GM12892 (cell line): ENCODE data around the gene SORCS2.

Experiments used
- POLR2A ChIP-seq: IDR thresholded peaks from 2 replicates; pipeline ENCODE4 v1.6.1; 2011; ENCODE audit warnings: low read depth, low read length, control low read depth
- POLR2AphosphoS5 ChIP-seq: IDR thresholded peaks from 2 replicates; pipeline ENCODE4 v1.6.1; 2011; ENCODE audit warnings: low read depth, low read length, control low read depth

DNA sequence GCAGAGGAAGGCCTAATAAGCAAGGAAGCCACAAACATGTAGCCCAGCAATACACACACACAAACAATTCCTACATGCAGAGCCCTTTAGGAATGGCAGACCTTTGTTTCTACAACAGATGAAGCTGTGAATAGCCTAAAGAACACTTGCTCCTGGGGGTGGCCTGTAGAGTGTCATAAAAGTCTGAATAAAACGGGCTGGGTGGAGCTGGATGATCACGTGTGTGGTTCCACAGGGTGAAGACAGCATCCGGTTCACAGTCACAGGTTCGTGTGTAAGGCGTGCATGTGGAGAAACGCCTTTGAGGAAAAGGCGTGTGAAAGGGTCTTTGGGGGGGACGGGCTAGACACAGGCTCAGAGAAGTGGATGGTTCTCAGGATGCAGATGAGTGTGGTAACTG lies 591.2 kb downstream of the SORCS2 start:
- TF ChIP-seq POLR2A, result no peak
- TF ChIP-seq POLR2AphosphoS5, result no peak
